Measurements from ENCODE around the gene ANAPC10.
"Not testable (repeated sequence)": the region's sequence is repeated elsewhere in the genome, so short reads cannot be mapped to it uniquely, and the experiment has no call there.

The ANAPC10 gene, protein sequence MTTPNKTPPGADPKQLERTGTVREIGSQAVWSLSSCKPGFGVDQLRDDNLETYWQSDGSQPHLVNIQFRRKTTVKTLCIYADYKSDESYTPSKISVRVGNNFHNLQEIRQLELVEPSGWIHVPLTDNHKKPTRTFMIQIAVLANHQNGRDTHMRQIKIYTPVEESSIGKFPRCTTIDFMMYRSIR

DNA sequence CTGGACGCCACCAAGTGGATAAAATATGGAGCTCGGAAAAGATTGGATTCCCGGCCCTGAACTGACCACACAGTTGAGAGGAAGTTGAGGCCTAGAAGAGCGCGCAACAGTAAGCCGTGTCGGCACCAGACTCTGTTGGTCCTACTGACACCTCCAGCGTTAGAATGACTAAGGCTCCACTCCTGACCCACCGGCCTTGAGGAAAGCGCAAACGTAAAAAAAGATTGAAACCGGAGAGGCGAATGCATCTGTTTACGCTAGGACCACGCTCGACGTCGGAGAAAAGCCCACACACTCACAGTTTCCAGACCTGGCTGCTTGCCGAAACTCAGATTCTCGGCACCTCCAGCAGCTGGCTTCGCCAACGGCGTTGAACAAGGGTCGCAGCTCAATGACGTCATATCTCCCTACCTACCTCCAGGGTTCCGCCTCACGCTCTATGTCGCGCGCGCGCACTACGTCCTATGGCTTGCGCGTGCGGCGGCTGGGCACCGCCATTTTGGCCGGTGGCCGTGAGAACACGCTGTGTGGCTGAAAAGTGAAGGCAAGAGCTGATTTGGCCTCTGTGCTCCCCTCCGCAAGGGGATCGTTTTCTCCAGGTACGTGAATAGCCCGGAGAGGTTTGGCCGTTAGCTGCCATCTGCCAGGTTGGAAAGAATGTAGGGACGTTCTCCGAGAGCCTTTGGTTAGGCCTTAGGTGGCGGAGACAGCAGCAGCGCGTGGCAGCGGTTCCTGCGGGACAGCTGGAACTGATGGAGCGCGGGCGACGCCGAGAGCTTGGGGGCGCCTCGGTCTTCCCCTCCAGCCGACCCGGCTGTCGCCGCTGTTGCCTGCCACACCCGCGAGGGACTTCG, at the start of gene ANAPC10, which contains the start of gene ABCE1:
ANAPC10 (minus strand) TSS at position 376 of the 854 bp plus-strand sequence. CDS start 2,097 bp downstream, outside the sequence.
ABCE1 (plus strand) TSS at position 491 of the 854 bp plus-strand sequence. CDS start 6,102 bp downstream, outside the sequence.
- DNase-seq, result peak; percentile 94 to 95

DNA sequence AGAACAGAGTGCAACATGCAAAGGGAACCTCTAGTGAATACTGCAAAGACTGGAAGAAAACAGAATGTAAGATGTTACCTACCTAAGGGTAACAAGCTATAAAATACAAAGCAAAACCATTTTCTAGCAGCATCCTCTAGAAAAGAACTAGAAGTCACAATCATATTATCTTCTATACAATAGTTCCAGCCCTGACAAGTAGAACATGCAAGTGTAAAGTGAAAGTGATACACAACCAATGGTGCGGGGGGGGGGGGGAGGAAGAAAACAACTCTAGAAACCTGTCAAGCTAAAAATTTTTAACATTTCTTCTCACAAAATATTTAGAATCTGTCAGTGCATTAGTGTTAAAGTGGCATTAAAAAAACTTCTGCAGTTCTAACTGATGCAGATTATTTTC, 38.2 kb upstream of the ANAPC10 start:
- DNase-seq, result not testable (repeated sequence)

DNA sequence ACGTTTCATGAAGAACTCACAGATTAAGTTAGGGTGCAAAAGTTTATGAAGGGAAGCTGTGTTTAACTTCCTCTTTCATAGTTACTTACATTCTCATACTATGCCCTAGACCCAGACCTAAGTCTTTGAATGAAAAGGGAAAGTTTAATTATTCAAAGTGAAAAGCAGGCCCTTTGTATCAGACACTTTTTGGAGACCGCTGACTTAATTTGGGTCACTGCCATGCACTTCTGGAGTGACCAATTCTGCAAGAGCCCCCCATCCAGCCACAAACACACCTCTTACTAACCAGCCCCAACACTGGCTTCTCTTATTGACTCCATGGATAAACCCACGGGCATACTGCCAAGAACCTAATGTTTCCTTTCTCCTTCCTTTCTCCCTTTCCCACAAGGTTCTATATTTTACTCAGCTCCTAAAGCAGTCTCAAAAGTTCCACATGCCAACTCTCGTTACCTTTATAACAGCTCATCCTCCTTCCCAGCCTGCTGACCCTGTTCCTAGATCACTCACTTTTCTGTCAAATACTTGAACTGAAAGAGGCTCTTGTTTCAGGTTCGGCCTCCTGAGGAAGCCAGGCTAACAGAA, 34.6 kb upstream of the ANAPC10 start:
- DNase-seq, result no peak

DNA sequence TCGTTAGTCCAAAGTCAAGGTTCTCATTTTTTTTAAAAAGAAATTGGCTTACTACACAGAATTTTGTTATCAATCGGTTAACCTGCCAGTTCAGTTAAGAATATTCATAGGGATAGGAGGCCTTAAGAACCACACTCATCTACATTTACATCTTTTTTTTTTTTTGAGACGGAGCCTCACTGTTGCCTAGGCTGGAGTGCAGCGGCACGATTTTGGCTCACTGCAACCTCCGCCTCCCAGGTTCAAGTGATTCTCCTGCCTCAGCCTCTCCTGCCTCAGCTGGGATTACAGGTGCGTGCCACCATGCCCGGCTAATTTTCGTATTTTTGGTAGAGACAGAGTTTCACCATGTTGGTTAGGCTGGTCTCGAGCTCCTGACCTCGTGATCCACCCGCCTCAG, 33.9 kb upstream of the ANAPC10 start:
- no peak for DNase-seq

DNA sequence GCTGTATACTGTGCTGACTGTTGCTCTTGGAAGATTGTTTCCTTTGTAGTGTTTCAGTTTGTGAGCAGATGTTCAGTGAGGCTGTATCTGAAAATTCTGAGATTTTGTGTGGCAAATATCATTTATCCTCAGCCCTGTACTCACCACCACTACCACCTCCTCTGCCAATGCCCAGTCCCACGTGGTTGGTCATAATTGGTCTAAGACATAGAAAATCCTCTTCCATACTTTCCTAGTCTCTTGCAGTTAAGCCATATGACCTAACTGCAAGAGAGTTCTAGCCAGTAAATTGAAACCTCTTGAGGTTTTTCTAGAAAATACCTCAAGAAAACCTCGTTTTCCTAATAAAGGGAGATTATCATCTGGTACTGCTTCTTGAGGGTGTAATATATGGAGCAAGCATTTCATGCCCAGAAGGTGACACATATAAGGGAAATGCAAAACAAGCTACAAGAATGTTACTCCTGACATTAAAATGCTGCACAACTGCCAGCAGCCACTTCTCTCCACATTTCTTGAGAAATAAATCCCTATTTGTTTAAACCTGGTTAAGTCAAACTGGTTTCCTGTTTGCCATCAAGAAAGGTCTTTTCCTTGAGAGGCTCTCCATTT, 32.9 kb upstream of the ANAPC10 start:
- no peak for DNase-seq

DNA sequence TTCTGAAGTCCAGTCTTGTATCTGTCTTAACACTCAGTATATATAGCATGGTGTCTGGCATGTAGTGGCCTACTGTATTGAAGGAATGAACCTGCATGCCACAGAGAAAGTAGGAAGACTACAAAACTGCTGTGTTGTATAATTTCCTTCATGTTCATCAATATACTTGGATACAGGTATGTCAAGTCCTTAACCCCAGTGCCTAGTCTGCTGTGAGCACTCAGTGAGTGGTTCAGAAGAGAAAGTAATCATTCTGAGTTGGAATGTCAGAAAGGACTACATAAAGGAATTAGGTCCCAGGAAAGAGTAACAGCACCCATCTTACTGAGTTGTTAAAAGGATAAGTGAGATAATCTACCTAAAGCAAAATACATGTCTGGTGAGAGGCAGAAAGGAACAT, 32.1 kb upstream of the ANAPC10 start:
- DNase-seq, result no peak

DNA sequence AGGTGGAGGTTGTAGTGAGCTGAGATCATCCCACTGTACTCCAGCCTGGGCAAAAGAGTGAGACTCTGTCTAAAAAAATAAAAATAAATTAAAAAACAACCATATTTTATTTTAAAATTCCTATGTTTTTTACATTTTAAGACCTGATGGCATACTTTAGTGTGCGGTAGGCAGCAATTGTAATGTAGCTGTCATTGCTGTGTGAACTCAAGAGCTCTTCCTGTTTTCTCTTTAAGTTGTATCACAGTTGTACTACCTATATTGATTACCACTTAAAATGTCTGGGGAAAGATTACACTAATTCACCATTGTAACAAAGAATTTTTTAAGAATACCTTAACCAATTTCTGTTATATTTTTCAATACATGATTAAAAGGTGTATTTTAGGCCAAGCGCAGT, 27.4 kb upstream of the ANAPC10 start:
- no peak for DNase-seq

DNA sequence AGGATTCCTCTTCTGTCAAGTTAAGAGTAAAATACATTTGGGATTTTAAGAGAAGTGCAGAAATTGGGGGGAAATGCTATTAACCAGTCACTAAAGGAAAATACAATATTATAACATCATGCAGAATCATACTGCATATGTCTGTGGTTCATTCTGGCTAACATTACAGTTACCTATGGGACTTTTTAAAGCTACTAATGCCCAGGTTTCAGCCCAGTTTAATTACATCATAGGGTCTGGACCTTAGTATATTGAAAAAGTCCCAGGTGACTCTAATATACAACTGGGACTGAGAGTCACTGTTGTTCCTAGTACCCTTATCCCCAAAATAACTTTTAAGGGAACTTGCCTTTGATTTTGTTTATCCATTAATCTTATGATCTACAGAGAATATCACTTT, 10.1 kb upstream of the ANAPC10 start:
- no peak for DNase-seq

DNA sequence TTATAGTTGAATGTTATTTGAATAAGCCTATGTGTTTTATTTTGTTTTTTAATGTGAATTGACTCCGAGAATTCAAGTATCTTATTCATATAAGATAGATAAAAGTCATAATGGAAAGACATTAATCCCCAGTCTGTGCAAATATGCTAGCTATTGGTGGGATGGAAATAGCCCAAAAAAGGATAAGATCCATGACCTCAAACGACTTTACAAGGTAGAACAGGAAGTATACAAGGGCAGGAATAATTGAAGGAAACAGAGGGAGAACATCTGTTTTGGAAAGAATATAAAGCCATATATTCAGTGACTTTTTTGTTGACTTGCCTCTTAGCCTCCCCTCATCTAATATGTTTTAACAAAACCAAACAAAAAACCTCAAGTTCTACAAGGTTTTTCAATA, 9.1 kb upstream of the ANAPC10 start:
- no peak for DNase-seq

DNA sequence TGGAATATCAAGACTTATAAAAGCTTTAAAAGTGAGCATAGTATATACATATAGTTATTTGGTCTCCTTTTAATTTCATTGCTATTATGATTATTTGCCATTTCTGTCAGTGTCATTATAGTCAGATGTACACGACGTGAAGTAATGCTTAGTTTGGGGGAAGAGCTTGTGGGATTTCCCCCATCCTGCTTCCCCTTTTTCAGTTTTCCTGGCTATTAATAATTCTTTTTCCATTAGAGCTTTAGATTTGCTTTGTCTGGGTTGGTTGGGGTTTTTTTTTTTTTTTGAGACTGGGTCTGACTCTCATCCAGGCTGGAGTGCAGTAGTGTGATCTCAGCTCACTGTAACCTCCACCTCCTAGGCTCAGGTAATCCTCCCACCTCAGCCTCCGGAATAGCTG, 5.5 kb upstream of the ANAPC10 start:
- DNase-seq, result no peak

DNA sequence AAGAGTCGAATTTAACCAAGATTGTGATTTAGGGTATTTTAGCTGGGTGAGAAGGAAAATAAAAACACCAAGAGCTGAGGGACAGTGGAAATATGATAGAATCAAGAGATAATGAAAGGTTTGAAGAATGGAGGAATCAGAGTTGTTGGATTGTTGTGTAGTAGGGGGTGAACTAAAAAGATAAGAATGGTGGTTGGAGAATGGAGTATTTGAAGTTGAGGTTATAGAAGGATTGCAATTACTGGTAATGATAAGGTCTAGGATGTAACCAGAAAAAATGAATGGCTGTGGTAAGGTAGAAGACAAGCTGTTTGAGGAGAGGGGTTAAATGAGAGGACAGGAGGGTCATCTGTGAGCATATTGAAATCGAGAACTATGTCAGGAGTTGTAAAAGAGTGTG, 4.6 kb upstream of the ANAPC10 start:
- DNase-seq, result no peak

DNA sequence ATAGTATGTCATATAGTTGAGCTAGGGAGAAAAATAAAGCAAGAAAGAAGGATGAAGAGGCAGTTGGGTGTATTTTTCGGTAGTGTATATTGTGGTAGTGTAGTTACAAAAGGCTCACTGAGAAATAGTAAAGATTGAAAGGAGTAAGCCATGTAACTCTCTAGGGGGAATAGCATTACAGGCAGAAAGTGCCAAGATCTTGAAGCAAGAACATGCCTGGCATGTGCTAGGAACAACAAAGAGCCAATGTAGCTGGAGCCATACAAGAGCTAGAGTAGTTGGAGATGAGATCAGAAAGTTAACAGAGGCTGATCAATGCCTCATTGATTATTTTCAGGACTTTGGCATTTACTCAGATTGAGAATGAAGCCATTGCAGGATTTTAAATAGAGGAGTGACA, 3.1 kb upstream of the ANAPC10 start:
- no peak for DNase-seq

DNA sequence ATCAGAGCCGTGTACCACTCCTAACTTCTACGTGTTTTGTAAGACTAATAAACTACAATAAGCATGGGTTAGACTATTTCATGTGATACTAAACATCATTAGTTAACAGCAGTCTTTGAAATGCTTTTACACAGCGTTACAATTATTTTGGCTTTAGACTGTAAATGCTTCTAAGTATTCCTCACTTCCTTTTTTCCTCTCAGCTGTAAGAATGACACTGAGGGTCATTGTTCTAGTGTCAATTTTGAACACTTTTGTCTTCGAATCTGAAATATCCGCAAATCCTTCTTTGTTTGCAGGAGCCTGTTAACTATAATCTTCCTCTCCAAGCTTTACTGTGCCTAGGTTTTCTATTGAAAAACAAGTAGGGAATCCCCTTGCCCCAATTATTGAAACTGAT, 1.7 kb upstream of the ANAPC10 start:
- no peak for DNase-seq

DNA sequence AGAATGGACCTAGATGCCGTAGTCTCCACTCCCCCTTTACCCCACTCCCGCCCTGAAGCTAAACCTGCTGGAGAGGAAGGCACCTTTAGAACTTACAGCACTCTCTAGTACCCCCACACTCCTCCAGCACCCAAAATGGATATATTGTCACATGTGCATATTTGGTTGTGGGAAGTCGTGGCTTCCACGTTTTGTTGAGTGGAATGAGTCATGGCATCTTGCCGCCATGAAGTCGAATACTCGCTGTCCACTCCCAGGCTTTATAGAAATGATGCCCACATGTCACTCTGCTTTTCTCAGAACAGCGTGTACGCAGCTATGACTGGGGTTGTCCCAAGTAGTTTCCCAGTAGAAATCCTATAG, 660 bp upstream of the ANAPC10 start:
- DNase-seq, result peak in 1 of 2 donors; percentile 58

DNA sequence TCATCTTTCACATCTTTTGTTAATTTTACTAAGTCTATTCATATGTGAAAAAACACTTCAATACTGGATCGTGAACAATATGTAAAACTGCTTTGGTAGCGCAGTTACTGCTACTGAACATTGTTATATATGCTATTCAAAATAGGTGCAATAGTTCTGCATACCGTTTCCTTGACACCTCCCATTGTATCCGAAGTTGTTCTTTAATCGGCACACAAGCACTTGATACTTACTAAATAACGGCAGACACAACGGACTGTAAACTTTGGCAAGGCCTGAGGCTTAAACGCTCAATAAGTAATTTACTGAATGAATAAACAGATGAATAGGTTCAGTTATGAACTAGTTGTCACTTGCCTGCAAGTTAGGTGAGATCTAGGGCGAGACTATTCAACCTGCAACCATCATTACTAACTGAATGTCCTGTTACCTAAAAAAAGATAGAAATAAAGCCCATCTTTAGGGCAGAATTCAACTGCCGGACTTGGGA, 620 bp downstream of the ANAPC10 start:
- no peak for DNase-seq

DNA sequence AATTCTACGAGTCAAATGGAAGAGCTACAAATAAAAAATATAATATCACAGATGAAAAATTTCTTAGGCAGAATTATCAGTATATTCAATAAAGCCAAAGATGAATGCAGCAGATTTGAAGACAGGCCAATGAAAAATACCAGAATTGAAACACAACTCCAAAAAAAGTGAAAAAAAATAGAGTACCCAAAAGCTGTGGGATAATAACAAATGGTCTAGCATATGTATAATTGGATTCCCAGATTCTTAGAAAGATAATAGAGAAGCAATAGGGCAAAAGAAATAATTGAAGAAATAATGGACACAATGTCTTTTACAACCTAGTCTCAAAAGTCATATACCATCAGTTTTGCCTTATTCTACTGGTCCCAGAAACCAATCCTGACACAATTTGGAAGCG, 4.4 kb downstream of the ANAPC10 start:
- no peak for DNase-seq

DNA sequence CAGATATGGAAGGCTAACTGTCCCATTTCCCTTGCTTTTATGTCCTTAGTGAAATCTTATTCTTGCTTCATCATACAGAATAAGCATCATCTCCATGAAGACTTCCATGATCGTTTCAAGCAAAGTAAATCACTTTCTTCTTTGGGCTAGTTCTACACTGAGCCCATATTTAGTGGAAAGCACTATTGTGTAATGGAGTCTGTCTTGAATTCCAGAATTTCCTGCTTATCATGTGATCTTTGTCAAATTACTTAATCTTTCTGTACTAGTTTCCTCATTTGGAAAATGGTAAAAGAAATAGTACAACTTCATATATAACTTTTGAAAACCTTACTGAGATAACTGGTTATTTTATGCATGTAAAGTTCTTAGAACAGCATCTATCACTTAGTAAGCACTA, 7.6 kb downstream of the ANAPC10 start:
- DNase-seq, result no peak

DNA sequence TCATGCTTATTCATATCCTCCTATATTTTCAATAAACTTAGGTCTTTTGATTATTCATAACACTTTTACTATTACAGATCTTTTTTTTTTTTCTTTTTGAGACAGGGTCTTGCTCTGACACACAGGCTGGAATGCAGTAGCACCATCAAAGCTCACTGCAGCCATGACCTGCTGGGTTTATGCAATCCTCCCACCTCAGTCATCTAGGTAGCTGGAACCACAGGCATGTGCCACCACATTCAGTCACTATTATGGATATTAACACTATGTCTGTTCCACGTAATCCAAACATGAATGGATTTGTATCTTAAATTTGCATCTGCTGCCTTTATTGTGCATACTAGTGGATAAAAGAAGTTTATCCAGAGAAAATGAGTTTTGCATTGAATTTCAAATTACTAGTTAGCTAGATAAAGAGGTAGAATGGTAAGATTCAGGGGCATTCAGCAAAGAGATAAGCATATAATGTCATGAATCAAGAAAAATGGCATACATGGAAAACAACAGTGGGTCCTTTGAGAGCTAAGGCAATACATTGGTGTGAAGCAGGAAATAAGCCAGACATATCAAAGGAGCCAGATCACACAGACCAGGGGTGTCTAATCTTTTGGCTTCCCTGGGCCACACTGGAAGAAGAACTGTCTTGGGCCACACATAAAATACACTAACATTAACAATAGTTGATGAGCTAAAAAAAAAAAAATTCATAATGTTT, 13.9 kb downstream of the ANAPC10 start:
- no peak for DNase-seq

DNA sequence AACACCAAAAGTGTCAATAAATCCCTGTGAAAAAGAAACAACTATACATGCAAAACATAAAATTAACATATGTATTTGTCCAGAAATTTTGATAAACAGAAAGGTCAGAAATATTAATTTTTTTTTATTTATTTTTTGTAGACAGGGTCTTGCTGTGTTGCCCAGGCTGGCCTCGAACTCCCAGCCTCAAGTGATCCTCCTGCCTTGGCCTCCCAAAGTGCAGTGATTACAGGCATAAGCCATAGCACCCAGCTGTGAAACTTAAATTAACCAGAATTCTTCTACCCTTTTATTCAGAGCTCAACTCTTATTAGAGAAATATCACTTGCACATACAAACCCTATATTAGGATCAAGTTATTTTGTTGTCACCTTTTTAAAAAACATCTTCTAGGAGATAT, 16.2 kb downstream of the ANAPC10 start:
- DNase-seq, result no peak

DNA sequence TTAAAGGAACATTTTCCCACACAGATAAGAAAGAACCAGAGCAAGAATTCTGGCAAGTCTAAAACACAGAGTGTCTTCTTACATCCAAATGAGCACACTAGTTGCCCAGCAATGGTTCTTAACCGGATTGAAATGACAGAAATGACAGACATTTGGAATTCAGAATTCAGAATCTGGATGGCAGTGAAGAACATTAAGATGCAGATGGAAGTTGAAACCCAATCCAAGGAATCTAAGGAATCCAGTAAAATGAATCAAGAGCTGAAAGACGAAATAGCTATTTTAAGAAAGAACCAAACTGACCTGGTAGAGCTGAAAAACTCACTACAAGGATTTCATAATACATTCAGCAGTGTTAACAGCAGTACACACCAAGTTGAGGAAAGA, 21.5 kb downstream of the ANAPC10 start:
- no peak for DNase-seq

DNA sequence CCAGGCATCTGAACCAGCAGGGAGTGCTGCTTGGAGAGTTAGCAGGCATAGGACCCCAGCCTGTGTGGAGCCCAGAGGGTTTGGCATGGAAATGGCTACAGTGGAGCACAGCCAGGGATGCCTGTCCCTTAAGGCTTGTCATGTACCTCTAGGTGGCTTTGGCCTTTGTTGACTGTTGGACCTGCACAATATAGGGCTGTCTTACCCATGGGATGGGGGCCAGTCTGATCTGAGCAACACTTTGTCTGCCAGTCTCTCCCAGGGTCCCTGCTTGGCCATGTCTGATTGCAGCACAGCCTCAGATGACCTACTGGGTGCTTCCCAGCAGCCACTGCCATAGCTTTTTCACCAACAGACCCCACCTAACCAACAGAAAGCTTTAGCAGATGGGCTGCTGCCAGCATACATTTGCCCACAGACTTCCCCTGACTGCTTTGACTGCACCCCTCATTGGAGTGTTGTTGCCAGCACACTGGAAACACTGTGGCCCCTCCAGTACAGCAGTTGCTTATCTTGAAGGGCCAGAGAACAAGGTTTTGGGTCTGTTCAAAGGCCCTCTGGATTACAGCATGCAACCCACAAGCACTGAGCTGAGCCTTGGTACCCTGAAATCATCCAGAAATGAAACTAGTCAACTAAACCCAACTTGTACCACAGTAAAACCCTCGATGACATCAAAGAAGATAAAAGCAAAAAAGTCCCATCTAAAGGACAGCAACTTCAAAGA, 22.1 kb downstream of the ANAPC10 start:
- DNase-seq, result no peak

DNA sequence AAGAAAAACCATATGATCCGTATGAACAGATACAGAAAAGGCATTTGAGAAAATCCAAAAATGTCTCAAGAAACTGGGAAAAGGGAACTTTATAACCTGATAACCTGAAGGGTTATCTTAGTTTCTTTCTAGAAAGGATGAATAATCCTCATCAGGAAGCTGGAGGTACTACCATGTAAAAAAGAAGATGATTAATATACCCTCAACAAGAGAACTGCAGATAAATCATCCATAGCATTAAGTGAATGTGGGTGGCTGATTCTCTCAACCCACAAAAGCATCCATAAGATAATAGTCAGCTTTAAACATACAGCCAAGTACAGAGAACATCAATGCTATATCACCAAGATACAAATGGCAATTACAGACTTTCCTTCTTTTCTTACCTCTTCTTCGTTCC, 26.4 kb downstream of the ANAPC10 start:
- DNase-seq, result no peak

Measured in stimulated activated CD4-positive, alpha-beta T cell treated with anti-CD3 and anti-CD28 coated beads, Interleukin-2, amount 100 ng/mL, for 24 hours (primary cell).